HG02642 (cell line): ENCODE results near the gene C1orf105.

ENCODE experiments used
- ATAC-seq: cut with Tn5 transposase; IDR thresholded peaks from one replicate; pipeline ENCODE4 v1.9.1; 2021; ENCODE audit warnings: mild to moderate bottlenecking; ENCODE audit not compliant: unreplicated experiment, poor library complexity

Gene C1orf105

DNA sequence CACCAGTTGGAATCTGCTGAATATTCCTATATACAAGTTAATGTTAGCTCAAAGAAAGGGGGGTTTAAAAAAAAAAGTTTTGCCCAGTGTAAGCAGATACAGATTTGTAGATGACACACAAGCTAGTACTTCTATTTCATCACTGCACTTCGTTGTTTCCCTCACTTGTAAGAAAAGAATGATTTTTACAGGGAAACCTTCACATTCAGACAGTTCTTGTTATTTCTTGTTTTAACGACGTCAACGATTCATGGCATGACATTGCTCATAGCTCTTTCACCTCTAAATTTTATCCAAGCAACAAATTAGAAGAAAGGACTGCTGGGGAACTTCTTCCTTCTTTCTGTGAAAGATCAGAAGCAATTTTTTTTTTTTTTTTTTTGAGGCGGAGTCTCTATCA, 25.7 kb upstream of the C1orf105 start:
- ATAC-seq: no peak

DNA sequence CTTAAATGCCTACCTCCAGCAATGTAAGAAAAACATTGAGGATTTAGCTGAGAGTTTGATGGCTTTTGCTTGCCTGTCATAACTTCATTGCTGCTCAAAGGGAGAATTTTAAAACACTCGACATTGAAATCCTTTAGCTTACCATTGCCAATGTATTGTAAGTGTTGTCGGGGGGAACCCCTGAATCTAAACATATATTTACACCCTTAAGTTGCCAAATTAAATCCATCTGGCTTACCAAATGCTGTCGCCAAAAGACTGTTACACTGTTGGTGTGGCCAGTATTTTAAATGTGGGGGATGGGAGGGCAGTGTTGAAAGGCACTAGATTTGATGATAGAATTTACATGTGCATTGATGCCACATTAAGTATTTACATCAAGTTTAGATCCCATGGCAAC, 24.9 kb upstream of the C1orf105 start:
- ATAC-seq: no peak

DNA sequence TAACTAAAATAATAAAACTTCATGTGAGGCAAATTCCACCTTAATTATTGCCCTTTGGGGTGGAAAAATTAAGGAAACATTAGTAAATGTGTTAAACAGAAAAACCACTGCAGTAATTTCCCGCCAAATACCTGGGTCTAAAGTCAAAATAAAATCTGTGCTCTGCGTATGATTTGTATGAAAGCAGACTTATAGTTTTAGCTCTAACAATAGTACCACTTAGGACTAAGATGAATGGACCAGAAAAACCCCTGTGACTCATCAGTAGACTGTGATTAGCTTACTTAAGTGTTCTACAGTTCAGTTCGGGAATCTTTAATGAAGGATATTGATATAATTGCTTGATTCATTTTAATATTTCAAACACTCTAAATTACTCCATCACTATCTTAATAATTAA, 23.3 kb upstream of the C1orf105 start:
- ATAC-seq: no peak

DNA sequence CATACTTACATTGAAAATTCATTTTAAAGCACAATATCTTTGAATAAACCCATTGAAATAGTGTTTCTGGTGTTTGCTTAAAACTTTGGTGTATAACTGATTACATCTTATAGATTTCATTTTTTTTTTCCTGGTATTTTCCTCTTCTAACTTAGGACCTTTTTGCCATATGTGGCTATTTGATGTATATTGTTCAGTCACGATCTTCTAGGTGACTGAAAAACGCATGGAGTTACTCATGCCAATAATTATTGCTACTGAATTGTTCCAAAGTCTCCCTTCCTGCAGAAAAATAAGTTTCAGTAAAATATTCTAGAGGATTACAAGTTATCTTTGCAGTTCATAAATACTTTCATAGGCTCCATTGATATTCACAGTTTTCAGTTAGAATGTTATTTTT, 22.9 kb upstream of the C1orf105 start:
- ATAC-seq: no peak

DNA sequence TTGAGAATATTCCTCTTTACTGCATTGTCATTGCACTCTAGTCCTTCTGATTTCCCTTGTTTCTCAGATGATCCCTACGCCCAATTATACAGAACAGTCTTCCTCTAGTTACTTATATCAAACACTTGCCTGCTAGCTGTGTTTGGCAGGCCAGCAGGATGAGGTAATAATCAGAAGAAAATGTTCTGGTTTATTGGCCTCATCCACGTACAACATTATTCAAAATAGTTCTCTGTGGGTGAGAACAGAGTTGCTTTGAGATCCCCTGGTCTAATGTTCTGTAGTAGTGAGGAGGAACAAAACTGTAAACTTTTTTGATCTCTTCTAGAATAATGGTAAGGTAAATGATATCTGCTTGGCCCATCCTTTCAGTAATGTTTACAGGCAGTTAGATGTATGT, 22.3 kb upstream of the C1orf105 start:
- no peak for ATAC-seq

DNA sequence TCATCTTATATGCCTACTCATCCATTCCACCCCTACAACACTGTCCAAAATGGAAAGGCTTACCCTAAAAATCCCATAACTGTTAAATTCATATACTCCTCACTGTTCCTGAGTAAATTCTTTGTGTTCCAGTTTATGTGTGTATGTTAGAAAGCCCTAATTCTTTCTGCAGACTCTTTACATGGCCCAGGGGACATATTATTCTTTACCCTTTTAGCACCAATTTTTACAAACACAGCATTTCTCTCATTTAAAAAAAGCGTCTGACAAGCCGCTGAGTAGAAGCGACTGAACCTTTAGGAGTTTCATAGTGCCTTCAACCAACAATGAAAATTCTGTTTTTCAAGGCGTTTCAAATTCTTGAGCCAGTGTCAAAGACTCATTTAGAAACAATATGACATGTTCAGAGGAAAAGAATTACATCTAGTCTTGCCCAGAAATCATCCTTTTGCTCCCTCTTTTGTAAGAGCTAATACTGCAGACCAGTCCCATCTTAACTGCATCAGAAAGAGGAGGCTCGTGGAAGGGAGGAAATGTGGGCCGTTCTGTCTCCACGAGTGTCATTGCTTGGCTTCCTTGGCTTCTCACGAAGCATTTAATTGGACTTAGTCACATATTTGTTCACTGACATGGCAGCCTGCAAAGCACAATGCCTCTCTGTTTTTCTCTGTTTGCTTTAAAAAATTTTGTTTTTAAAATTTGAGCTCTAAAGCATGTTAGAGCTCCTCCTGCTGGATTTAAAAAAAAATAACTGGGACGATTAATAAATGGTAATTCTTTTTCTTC, 21.3 kb upstream of the C1orf105 start:
- ATAC-seq: no peak

GRCh38 chr1:172399756-172400721, 20.4 kb upstream of the C1orf105 start:
- ATAC-seq: no peak

GRCh38 chr1:172400722-172401105, 19.8 kb upstream of the C1orf105 start:
- ATAC-seq: no peak

DNA sequence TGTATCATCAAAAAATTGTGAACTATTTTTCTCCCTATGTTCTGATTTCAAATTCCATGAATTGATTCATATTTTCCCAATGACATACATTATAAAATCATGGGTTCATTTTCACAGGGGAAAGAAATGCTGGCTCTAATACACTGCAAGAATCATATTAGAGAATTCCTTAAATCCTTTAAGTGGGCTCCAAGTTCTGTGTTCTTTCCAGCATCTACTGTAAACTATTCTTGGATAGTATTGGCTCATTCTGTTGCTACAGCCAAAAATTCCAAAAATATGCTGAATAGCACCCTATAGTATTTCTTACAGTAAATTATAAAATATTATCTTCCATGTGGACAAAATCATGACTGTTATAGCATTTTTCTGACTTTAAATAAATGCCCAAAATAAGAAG, 19.0 kb upstream of the C1orf105 start:
- ATAC-seq: no peak

GRCh38 chr1:172401892-172402291, 18.6 kb upstream of the C1orf105 start:
- no peak for ATAC-seq

- no peak for ATAC-seq
These were observed 17.5 kb upstream of the C1orf105 start for GRCh38 chr1:172402878-172403569.

DNA sequence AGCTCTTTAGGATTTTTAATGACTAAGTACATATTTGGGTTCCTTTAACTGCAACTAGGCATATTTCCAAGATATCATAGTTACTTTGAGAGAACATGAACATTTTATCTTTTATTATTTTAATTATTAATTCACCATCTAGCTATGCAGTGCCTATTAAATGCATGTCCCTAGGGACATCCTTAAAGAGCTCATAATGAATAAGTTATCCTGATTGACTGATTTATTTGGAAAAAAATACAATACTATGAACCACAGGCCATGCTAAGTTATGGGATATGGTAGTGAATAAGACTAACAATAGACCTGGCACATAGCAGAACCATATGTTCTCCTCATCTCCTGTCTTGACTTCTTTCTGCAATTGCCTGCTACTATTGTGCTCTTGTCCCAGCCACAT, 16.4 kb upstream of the C1orf105 start:
- ATAC-seq: no peak

DNA sequence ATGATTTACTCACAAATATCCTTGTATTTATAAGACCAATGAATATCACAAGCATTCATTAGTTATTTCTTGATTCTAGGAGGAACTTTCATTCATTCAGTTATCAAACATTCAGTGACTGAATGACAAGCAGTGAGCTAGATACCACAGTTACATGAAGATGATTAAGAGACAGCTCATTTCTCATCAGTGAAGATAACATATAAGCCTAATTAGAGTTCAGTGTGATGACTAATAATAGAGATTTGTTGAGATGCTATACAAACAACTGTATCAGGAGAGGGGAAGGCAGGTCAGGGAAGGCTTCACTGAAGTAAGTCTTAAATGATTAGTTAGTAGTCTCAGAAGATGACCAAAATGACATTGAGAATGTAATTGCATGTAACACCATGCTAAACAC, 14.6 kb upstream of the C1orf105 start:
- ATAC-seq: no peak

- ATAC-seq: no peak
These were observed 13.5 kb upstream of the C1orf105 start for GRCh38 chr1:172406968-172407367.

DNA sequence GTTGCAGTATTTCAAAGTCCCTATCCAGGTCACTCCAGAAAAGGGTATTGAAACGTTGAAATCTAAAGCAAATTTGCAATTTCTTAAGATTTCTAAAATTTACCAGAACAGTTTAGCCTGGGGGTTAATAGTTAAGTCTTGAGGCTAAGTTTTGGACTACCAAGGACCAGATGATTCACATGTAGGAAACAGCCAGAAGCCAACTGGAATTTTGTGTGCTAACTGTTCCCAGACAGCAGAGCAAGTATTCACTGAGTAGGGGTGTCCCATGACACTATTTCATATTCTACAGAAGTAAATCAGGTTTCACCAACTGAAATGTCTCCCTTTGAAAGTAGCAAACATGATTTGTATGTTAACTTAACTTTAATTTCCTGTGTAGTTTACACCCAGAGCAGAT, 11.5 kb upstream of the C1orf105 start:
- no peak for ATAC-seq

DNA sequence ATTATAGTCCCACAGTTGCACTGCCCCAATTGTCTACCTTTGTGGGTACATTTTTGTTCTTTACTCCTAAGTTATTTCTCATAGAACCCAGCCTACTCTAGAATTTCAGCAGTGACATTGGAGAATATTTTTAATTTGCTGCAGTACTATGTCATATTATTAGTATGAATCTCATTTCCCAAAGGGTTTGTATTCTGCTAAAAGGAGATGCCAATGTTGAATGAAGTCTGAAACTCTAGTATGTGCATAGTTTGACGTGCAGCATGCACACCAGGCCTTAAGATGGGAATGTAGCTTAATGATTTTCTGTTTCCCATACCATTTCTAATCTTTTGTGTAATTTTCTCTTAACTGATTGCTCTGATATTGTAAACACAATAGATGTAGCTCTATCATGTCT, 10.5 kb upstream of the C1orf105 start:
- ATAC-seq: no peak

DNA sequence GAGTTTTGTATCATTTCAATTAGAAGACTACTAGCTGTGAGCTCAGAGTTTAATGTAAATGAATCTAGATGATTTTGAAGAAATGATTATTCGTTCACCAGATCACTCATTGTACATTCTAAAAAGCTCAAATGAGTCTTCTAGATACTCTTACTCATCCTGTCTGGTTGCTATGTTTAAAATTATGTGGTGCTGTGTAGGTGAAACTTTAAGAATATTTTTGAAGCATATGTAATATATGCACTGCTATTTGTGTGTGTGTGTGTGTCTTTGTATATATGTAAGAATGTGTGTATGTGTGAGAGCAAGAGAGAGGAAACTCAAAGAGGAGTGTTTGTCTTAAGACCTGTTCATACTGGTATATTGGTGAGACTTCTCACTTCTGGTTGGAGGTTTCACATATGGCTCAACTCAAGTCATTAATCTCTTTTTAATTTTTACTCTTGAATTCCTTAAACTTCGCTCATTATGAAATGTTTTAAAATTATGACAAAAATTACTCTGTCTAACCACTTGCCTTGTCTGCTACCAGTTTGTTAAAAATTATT, 8.6 kb upstream of the C1orf105 start:
- no peak for ATAC-seq

- no peak for ATAC-seq
These were observed 6.2 kb upstream of the C1orf105 start for GRCh38 chr1:172414331-172414730.

GRCh38 chr1:172416496-172417035, 3.9 kb upstream of the C1orf105 start:
- ATAC-seq: no peak

GRCh38 chr1:172417557-172417956, 2.9 kb upstream of the C1orf105 start:
- ATAC-seq: no peak
